ENCODE data around the gene NRP2.

NRP2 gene

DNA sequence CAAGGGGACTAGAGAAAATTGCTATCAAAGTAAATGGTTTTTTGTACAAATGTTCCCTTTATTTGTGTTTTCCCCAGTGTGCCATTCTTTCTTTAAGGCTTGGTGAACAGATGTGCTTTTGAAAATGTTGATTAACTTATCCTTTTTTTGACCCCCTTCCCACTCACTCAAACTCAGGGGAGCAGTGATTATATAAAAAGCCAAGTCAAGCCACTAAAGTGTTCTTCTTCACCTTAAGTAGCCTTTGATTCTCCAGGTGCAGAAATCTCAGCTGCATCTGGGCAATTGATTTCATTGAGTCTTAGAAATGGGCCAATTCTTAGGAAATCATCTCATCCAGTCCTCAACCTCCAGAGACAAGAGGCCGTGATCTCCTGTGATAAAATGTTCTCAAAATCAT lies 107.6 kb downstream of the NRP2 start:
- Histone ChIP-seq H3K4me1 (ENCODE audit: low read depth, poor library complexity, severe bottlenecking) (no peaks in the 10 kb centered on the region), H3K36me3 (ENCODE audit: insufficient read depth) (no peaks in the 10 kb centered on the region), H4K20me1 (ENCODE audit: insufficient read depth) (no peaks in the 10 kb centered on the region), H3K27ac (no peak overlapping the region), H3K4me2 (no peak overlapping the region), H3K9ac (no peak overlapping the region), H2AFZ (ENCODE audit: low read depth) (no peak overlapping the region), H3K79me2 (ENCODE audit: insufficient read depth, low read depth) (no peaks in the 10 kb centered on the region), H3K4me3 (IDR thresholded peaks at IDR 0.05; ENCODE audit: insufficient read depth, low read depth, low read length) (no peak overlapping the region), H3K27me3 (ENCODE audit: insufficient read depth, low read depth) (no peaks in the 10 kb centered on the region)
- TF ChIP-seq, protein P1, sequence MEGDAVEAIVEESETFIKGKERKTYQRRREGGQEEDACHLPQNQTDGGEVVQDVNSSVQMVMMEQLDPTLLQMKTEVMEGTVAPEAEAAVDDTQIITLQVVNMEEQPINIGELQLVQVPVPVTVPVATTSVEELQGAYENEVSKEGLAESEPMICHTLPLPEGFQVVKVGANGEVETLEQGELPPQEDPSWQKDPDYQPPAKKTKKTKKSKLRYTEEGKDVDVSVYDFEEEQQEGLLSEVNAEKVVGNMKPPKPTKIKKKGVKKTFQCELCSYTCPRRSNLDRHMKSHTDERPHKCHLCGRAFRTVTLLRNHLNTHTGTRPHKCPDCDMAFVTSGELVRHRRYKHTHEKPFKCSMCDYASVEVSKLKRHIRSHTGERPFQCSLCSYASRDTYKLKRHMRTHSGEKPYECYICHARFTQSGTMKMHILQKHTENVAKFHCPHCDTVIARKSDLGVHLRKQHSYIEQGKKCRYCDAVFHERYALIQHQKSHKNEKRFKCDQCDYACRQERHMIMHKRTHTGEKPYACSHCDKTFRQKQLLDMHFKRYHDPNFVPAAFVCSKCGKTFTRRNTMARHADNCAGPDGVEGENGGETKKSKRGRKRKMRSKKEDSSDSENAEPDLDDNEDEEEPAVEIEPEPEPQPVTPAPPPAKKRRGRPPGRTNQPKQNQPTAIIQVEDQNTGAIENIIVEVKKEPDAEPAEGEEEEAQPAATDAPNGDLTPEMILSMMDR (conservative IDR thresholded peaks at IDR 0.05; ENCODE audit: low read depth, low read length): no peak

DNA sequence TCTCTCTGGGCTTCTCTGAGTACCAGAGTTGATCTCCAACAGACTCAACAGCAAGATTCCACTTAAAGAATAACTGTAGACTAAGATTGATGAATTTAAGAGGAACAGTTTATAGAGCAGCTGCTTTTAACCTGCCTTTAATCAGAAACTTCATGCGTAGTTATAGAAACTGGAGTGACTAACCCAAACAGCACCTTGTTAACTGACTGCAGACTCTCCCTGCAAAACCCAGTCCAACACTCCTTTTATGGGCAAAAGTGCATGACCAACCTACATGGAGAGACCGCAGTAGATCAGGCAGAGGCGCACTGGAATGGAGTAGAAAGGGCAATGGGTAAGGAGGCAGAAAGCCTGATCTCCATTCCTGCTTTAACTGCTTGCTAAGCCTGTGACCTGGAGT lies 110.6 kb downstream of the NRP2 start:
- TF ChIP-seq, protein P1 (conservative IDR thresholded peaks at IDR 0.05; ENCODE audit: low read depth, low read length): no peak
- no peak overlapping the region for H3K4me2 ChIP-seq
- H3K27me3 ChIP-seq (ENCODE audit: insufficient read depth, low read depth): no peaks in the 10 kb centered on the region
- no peaks in the 10 kb centered on the region for H3K4me1 ChIP-seq (ENCODE audit: low read depth, poor library complexity, severe bottlenecking)
- H3K36me3 ChIP-seq (ENCODE audit: insufficient read depth): no peaks in the 10 kb centered on the region
- no peaks in the 10 kb centered on the region for H3K79me2 ChIP-seq (ENCODE audit: insufficient read depth, low read depth)
- H3K9ac ChIP-seq: no peak overlapping the region
- H4K20me1 ChIP-seq (ENCODE audit: insufficient read depth): no peaks in the 10 kb centered on the region
- H3K4me3 ChIP-seq (IDR thresholded peaks at IDR 0.05; ENCODE audit: insufficient read depth, low read depth, low read length): no peak overlapping the region
- H2AFZ ChIP-seq (ENCODE audit: low read depth): no peak overlapping the region
- H3K27ac ChIP-seq: no peak overlapping the region

DNA sequence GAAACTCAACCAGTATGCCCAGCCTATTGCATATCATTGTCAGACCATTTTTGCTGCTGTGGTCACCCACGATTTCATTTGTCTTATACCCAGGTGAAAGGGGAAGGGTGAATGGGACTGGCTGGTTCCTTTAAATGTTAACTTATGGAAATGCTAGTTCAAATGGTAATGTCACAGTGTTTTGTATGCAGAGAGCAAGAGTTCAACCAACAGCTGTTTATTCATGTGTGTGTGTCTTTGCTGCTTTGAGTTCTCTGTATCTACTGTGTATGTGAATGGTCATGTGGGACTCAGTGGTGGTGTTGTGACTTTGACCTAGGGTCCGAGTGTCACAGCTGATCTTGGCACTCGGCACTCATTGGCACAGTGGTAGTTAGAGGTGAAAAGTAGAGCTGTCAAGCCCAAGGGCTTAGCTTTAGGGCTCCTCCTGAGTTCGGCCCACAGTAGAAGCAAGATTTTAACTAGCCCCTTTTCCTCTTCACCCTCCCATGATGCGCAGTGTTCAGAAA lies 114.6 kb downstream of the NRP2 start:
- Histone ChIP-seq H4K20me1 (ENCODE audit: insufficient read depth) (no peaks in the 10 kb centered on the region), H3K36me3 (ENCODE audit: insufficient read depth) (no peaks in the 10 kb centered on the region), H2AFZ (ENCODE audit: low read depth) (no peak overlapping the region), H3K4me1 (ENCODE audit: low read depth, poor library complexity, severe bottlenecking) (no peaks in the 10 kb centered on the region), H3K27ac (no peak overlapping the region), H3K4me3 (IDR thresholded peaks at IDR 0.05; ENCODE audit: insufficient read depth, low read depth, low read length) (no peak overlapping the region), H3K79me2 (ENCODE audit: insufficient read depth, low read depth) (no peaks in the 10 kb centered on the region), H3K27me3 (ENCODE audit: insufficient read depth, low read depth) (no peaks in the 10 kb centered on the region), H3K9ac (no peak overlapping the region), H3K4me2 (no peak overlapping the region)
- TF ChIP-seq, protein P1 (conservative IDR thresholded peaks at IDR 0.05; ENCODE audit: low read depth, low read length): no peak

- TF ChIP-seq, protein P1 (conservative IDR thresholded peaks at IDR 0.05; ENCODE audit: low read depth, low read length): no peak
Observed at GRCh38 chr2:205797866-205798265, 115.6 kb downstream of the NRP2 start.

More at GRCh38 chr2:205797866-205798265, 115.6 kb downstream of the NRP2 start:
- Histone ChIP-seq H3K4me2 (no peak overlapping the region), H3K4me1 (ENCODE audit: low read depth, poor library complexity, severe bottlenecking) (no peaks in the 10 kb centered on the region), H3K36me3 (ENCODE audit: insufficient read depth) (no peaks in the 10 kb centered on the region), H3K79me2 (ENCODE audit: insufficient read depth, low read depth) (no peaks in the 10 kb centered on the region), H3K27ac (no peak overlapping the region), H3K27me3 (ENCODE audit: insufficient read depth, low read depth) (no peaks in the 10 kb centered on the region), H3K9ac (no peak overlapping the region), H2AFZ (ENCODE audit: low read depth) (no peak overlapping the region), H3K4me3 (IDR thresholded peaks at IDR 0.05; ENCODE audit: insufficient read depth, low read depth, low read length) (no peak overlapping the region), H4K20me1 (ENCODE audit: insufficient read depth) (no peaks in the 10 kb centered on the region)

Measured in KMS-11 (cell line).